ENCODE measurements around the gene MAPT. TPM values are rescaled to one million over a fixed set of nuclear protein-coding genes. Genes with fewer than 3 reads are reported as not detected.
A peak's percentile ranks its signal among the peaks of the same experiment; 100 is the strongest.

Gene MAPT
- total RNA-seq (ENCODE audit: unreplicated experiment), result 0.28 TPM
- long read RNA-seq, partial matches to known transcripts, result 0 of 1 reads
- long read RNA-seq, other reads (novel, unspliced or antisense), result 0 of 1 reads

DNA sequence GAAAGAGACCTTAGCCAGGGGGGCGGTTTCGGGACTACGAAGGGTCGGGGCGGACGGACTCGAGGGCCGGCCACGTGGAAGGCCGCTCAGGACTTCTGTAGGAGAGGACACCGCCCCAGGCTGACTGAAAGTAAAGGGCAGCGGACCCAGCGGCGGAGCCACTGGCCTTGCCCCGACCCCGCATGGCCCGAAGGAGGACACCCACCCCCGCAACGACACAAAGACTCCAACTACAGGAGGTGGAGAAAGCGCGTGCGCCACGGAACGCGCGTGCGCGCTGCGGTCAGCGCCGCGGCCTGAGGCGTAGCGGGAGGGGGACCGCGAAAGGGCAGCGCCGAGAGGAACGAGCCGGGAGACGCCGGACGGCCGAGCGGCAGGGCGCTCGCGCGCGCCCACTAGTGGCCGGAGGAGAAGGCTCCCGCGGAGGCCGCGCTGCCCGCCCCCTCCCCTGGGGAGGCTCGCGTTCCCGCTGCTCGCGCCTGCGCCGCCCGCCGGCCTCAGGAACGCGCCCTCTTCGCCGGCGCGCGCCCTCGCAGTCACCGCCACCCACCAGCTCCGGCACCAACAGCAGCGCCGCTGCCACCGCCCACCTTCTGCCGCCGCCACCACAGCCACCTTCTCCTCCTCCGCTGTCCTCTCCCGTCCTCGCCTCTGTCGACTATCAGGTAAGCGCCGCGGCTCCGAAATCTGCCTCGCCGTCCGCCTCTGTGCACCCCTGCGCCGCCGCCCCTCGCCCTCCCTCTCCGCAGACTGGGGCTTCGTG, at the start of gene MAPT:
TSS of gene MAPT (plus strand) at position 533 of the 763 bp plus-strand sequence. CDS start 67,784 bp downstream, outside the sequence.
- Mint-ChIP-seq H3K36me3 (ENCODE audit: low read depth, unreplicated experiment) (no peaks in the 10 kb centered on the region), H3K27ac (ENCODE audit: unreplicated experiment) (peak within 1 kb of the TSS; percentile 31), H3K4me3 (ENCODE audit: unreplicated experiment) (peak within 1 kb of the TSS; percentile 85), H3K27me3 (ENCODE audit: unreplicated experiment) (peaks cover 14% of the 10 kb centered on the region), H3K4me1 (ENCODE audit: unreplicated experiment) (peaks cover 6% of the 10 kb centered on the region), H3K9me3 (ENCODE audit: unreplicated experiment) (no peaks in the 10 kb centered on the region)
- TF ChIP-seq, protein P1, sequence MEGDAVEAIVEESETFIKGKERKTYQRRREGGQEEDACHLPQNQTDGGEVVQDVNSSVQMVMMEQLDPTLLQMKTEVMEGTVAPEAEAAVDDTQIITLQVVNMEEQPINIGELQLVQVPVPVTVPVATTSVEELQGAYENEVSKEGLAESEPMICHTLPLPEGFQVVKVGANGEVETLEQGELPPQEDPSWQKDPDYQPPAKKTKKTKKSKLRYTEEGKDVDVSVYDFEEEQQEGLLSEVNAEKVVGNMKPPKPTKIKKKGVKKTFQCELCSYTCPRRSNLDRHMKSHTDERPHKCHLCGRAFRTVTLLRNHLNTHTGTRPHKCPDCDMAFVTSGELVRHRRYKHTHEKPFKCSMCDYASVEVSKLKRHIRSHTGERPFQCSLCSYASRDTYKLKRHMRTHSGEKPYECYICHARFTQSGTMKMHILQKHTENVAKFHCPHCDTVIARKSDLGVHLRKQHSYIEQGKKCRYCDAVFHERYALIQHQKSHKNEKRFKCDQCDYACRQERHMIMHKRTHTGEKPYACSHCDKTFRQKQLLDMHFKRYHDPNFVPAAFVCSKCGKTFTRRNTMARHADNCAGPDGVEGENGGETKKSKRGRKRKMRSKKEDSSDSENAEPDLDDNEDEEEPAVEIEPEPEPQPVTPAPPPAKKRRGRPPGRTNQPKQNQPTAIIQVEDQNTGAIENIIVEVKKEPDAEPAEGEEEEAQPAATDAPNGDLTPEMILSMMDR (IDR thresholded peaks at IDR 0.05; ENCODE audit: unreplicated experiment), result peak; percentile 92
- peak; percentile 95 for DNase-seq (ENCODE audit: low spot score)

DNA sequence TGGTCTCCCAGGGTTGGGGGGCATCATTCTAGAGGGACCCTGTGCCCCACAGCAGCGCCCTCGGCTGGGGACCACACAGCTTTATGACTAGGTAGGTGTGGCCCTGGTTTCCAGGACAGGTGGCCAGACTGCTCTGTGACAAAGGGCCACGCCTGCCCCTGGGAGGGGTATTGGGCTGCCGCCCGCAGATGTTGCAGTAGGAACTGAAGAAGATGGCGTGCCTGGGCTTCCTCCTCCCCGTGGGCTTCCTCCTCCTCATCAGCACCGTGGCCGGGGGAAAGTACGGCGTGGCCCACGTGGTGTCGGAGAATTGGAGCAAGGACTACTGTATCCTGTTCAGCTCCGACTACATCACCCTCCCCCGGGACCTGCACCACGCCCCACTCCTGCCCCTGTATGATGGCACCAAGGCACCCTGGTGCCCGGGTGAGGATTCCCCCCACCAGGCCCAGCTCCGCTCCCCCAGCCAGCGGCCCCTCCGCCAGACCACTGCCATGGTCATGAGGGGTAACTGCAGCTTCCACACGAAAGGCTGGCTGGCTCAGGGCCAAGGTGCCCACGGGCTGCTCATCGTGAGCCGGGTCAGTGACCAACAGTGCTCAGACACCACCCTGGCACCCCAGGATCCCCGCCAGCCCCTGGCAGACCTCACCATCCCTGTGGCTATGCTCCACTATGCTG, 49.5 kb upstream of the MAPT start, which contains the start of gene SPPL2C:
TSS of gene SPPL2C (plus strand) at position 187 of the 681 bp plus-strand sequence. CDS start at position 213, 26 bp downstream.
- Mint-ChIP-seq H3K9me3 (ENCODE audit: unreplicated experiment) (no peaks in the 10 kb centered on the region), H3K27me3 (ENCODE audit: unreplicated experiment) (peaks cover 6% of the 10 kb centered on the region), H3K4me1 (ENCODE audit: unreplicated experiment) (no peaks in the 10 kb centered on the region), H3K36me3 (ENCODE audit: low read depth, unreplicated experiment) (no peaks in the 10 kb centered on the region), H3K27ac (ENCODE audit: unreplicated experiment) (no peak within 1 kb of the TSS), H3K4me3 (ENCODE audit: unreplicated experiment) (no peak within 1 kb of the TSS)
- DNase-seq (ENCODE audit: low spot score), result no peak
- TF ChIP-seq, protein P1 (IDR thresholded peaks at IDR 0.05; ENCODE audit: unreplicated experiment), result no peak

DNA sequence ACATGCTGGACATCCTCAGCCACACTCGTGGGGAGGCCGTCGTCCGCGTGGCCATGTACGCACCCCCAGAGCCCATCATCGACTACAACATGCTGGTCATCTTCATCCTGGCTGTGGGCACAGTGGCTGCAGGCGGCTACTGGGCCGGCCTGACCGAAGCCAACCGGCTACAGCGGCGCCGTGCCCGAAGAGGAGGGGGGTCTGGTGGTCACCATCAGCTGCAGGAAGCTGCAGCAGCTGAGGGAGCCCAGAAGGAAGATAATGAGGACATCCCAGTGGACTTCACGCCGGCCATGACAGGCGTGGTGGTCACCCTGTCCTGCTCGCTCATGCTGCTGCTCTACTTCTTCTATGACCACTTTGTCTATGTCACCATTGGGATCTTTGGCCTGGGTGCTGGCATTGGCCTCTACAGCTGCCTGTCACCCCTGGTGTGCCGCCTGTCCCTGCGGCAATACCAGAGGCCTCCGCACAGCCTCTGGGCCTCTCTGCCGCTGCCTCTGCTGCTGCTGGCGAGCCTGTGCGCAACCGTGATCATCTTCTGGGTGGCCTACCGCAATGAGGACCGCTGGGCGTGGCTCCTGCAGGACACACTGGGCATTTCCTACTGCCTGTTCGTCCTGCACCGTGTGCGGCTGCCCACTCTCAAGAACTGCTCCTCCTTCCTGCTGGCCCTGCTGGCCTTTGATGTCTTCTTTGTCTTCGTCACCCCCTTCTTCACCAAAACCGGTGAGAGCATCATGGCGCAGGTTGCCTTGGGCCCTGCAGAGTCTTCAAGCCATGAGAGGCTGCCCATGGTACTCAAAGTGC, 48.8 kb upstream of the MAPT start:
- Mint-ChIP-seq H3K9me3 (ENCODE audit: unreplicated experiment) (no peaks in the 10 kb centered on the region), H3K27me3 (ENCODE audit: unreplicated experiment) (peaks cover 8% of the 10 kb centered on the region), H3K4me3 (ENCODE audit: unreplicated experiment) (no peak overlapping the region), H3K4me1 (ENCODE audit: unreplicated experiment) (no peaks in the 10 kb centered on the region), H3K27ac (ENCODE audit: unreplicated experiment) (no peak overlapping the region), H3K36me3 (ENCODE audit: low read depth, unreplicated experiment) (no peaks in the 10 kb centered on the region)
- TF ChIP-seq, protein P1 (IDR thresholded peaks at IDR 0.05; ENCODE audit: unreplicated experiment), result no peak
- DNase-seq (ENCODE audit: low spot score), result no peak

DNA sequence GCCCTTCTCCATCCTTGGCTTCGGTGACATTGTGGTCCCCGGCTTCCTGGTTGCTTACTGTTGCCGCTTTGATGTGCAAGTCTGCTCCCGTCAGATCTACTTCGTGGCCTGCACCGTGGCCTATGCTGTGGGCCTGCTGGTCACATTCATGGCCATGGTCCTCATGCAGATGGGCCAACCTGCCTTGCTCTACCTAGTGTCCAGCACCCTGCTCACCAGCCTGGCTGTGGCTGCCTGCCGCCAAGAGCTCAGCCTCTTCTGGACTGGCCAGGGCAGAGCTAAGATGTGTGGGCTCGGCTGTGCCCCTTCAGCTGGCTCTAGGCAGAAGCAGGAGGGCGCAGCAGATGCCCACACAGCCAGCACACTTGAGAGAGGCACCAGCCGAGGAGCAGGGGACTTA, 48.1 kb upstream of the MAPT start:
- Mint-ChIP-seq H3K4me1 (ENCODE audit: unreplicated experiment) (no peaks in the 10 kb centered on the region), H3K27me3 (ENCODE audit: unreplicated experiment) (peaks cover 10% of the 10 kb centered on the region), H3K27ac (ENCODE audit: unreplicated experiment) (peak overlapping the region; percentile 41), H3K36me3 (ENCODE audit: low read depth, unreplicated experiment) (no peaks in the 10 kb centered on the region), H3K9me3 (ENCODE audit: unreplicated experiment) (no peaks in the 10 kb centered on the region), H3K4me3 (ENCODE audit: unreplicated experiment) (no peak overlapping the region)
- TF ChIP-seq, protein P1 (IDR thresholded peaks at IDR 0.05; ENCODE audit: unreplicated experiment), result no peak
- no peak for DNase-seq (ENCODE audit: low spot score)
